Posterior vena cava (tissue), 2 donors: ENCODE data around the gene CTTN. TPM values are rescaled to one million over a fixed set of nuclear protein-coding genes. Genes with fewer than 3 reads are reported as not detected.
"Not testable (repeated sequence)": the region's sequence is repeated elsewhere in the genome, so short reads cannot be mapped to it uniquely, and the experiment has no call there.

Experiments
- DNase-seq: peaks from one replicate; pipeline ENCODE4 v3.0.0-alpha.2; 2020; ENCODE audit warnings: low spot score
- intact Hi-C, 2 donors: fragments of 100-400 bp; cut with DNase I; formaldehyde crosslinking; loops; one replicate each; pipeline versions ENCODE4 v1.14.1 to v1.14.2; 2022 to 2023
- total RNA-seq, 2 donors: library from RNA; stranded (reverse); fragmentation: NEBNext Ultra II Directional; extraction: Animal tissue kit (Norgen Biotek cat#: 25700); gene quantifications; one replicate each; pipeline ENCODE4 v1.2.1, GENCODE V29; 2021
- donor health status: DM: yes; HTN: yes; CAD: no.
- donor health status: DM: yes; HTN: yes; CAD: no.

Gene CTTN
- total RNA-seq, 2 donors from 2014 or later = 192 to 195 TPM

DNA sequence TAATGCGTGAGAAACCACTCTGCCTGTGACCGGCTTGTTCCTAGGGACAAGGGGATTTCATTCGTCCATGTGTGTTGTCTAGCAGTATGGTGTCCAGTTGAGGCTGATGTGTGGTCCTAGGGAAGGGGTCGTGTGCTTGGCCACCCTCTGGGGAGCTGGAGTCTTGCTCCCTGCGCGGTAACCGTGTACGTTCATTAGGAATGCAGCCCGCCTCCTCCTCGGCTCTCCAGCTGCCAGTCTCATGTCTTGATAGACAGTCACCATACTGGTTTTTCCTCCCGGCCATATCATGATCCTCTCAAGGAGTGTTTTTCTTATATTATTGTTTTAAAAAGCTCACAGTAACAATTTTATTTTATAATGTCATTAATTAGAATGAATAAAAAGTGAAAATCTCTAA lies 5.9 kb downstream of the CTTN start:
- intact Hi-C loops = no loop called here
- no peak for DNase-seq

DNA sequence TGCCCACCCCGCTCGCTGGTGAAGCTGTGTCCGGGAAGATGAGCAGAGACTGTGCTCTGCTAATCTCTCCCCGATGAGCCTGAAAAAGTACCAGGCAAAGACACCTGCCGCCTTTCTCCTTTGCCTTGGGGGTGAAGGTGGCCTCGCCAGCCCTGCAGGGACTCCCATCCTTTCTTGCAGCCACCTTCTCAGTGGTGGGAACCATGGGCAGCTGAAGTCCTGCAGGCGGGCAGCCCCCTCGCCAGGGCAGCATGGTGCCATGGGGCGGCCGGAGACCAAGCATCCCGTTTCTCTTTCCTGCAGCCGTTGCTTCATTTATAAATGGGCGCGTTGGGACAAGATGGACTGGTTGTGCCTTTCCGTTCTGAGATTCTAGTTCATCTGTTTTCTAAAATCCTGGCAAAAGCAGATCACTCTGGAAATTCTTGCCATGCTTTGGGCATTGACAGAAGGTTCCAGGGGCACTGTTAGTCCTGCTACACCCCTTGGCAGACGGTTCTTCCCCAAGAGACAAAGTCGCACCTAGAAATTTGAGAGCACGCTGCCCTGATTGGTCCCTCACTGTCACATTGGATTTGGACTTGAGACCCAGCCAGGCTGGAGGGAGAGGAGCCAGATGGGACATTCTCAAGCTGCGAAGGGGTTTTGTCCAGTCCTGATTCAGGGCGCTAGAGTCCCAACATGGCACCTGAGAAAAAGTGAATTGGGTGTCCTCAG lies 7.5 kb downstream of the CTTN start:
- intact Hi-C loops = no loop called here
- no peak for DNase-seq

DNA sequence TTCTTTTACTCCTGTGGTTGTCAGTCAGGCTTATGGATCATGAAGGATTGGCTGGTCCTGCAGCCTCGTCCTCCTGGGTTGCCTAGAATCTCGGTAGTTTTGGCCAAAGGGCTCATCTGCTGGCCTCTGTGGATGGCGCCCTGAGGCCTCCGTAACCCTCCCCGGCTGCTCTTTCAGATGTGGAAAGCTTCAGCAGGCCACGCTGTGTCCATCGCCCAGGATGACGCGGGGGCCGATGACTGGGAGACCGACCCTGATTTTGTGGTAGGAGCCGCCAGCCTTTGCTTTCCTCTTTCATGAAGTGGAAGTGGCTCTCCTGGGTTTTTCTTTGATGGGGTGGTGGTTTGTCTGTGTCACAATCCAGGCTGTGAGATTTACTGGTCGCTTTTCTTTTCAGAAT lies 8.8 kb downstream of the CTTN start:
- DNase-seq = no peak
- intact Hi-C loops = no loop called here

DNA sequence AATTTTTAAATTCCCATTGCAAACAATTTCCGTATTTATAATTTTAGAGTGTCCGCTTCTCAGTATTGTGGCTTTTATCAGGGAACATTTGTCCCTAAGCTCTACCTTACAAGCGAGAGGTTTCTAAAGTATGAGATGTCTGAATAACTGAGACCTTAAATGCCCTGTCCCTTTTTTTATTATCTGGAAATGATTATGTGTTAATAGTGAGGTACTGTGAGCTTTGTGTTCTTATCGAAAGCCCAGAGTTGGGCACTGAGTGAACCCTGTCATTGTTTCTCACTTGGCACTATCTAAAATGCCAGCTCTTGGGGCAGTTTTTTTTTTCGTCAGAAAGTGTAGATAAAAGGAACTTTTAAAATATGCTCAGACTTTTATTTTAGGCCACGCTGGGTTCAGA lies 9.5 kb downstream of the CTTN start:
- intact Hi-C loops = no loop called here
- DNase-seq = no peak

DNA sequence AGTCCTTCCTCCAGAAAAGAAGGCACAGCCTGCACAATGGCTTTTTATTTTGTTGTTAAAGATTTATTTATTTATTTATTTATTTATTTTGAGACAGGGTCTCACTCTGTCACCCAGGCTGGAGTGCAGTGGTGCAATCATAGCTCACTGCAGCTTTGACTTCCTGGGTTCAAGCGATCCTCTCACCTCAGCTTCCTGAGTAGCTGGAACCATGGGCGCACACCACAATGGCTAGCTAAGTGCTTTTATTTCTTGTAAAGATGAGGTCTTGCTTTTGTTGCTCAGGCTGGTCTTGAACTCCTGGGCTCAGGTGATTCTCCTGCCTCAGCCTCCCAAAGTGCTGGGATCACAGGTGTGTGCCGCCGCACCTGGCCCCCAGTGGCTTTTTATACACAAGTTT lies 10.0 kb downstream of the CTTN start:
- DNase-seq, intact Hi-C loops: not testable (repeated sequence)

DNA sequence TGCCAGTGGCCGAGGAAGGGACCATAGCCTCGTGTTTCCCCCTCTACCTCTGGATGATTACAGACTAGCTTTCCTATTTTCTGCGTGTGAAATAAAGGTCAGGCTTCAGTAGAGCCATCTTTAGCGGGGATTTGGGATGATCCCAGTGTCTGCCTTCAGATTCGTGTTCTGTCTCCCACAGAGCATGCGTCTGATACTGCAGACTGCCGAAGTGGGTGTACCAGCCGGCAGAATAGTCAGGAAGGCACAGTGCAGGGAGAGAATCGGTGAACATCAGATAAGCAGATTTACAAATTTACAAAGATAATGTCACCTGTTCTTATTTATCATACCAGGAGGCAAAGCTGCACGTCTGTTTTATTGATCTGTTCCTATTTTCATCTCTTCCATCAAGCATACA lies 11.1 kb downstream of the CTTN start:
- DNase-seq = no peak
- intact Hi-C loops = no loop called here

DNA sequence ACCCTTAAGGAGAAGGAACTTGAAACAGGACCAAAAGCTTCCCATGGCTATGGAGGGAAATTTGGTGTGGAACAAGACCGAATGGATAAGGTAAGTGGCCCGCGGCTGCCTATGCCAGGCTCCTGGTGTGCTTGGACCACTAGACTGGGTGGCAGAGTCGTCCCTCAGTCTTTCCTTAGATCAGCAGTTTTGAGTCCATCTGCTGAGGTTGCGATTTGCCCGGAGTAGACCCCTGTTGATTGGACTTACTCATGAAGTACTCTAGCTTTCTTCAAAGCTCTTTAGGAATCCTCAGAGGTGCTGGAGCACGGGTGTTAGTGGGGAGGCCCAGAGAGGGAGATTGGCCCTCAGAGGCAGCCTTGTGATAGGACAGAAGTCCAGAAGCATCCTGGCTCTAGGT lies 11.5 kb downstream of the CTTN start:
- DNase-seq = no peak
- intact Hi-C loops = no loop called here

DNA sequence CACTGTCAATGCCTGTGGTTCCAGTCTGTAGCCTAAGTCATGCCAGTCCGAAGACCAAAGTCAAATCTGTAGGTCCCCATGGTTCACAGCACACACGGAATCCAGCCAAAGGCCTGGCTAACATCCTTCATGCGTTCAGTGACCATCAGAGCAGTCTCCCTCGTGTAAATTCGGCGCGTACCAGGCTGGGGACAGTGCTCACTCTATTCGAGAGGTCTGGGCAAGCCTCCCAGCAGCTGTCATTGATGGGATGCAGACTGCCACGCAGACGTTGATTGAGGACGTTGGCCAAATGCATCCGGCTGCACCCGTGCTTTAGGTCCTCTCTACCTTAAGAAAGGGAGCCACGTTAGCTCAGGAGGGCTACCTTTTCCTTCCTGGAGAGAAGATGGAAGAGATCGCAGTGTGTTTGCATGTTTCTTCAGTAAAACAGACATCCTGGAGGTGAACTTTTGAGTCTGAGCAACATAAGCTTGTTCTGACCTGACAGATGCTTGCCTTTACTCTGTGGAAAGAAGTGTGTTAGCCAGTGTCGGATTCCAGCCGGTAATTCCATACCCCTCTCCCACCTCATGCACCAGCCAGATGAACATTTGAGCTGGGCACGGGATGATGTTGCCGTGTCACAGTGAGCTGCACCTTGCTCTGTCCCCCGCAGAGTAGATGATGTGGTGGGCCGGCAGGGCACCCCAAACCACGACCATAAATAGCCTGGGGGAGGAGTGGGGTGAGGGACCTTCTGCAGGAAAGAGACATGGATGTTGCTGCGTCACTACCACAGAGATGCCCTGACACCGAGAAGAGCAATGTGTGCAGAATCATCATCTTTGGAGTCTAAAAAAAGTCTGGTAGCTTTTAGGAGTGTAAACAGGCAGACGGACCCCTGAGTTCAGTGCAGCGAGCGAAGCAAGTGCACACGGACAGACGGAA lies 12.2 kb downstream of the CTTN start:
- intact Hi-C loops = no loop called here

DNA sequence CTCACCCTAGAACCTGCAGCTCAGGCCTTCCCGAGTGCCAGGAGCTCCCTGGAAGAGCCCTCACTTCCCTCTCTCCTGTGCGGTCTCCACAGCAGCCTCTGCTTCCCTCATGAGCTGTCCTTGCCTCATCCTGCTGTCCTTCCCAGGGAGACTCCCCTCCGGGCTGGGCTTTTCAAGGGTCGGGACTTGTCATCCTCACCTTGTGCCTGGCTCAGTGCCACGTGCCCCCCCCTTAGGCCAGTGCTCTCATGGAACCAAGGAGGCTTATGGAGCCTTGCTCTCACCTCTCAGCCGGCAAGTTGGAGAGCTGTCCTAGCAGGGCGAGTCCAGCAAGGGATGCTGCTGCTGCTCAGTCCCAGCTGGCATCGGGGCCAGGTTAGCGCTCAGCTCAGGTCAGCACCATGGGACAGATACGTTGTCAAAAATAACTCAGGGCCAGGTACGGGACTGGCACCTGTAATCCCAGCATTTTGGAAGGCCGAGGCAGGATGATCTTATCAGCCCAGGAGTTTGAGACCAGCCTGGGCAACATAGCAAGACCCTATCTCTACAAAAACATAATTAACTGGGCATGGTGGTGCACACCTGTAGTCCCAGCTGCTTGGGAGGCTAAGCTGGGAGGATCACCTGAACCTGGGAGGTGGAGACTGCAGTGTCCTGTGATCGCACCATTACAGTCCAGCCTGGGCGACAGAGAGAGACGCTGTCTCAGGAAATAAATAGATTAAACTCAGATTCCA lies 13.6 kb downstream of the CTTN start:
- DNase-seq = no peak
- intact Hi-C loops = no loop called here

More for the DNA sequence above, 12.2 kb downstream of the CTTN start:
- DNase-seq = no peak

DNA sequence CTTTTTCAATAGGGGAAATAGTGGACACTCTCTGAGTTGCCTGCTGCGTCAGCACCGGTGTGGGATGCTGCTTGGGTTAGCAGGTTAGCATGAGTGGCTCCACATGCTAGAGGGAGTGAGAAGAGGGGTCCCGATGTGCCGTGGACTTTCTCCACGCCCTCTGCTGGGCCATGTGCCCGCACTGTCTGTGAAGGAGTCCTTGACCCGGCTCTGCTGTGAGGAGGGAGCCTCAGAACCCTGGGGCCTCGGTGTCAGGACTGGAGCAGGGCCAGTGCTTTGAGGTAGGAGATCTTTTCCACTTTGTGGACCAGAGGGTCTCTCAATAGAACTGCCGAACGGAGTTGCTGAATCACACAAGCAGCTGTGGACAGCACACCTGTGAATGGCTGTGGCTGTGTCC lies 14.8 kb downstream of the CTTN start:
- intact Hi-C loops = no loop called here
- no peak for DNase-seq

DNA sequence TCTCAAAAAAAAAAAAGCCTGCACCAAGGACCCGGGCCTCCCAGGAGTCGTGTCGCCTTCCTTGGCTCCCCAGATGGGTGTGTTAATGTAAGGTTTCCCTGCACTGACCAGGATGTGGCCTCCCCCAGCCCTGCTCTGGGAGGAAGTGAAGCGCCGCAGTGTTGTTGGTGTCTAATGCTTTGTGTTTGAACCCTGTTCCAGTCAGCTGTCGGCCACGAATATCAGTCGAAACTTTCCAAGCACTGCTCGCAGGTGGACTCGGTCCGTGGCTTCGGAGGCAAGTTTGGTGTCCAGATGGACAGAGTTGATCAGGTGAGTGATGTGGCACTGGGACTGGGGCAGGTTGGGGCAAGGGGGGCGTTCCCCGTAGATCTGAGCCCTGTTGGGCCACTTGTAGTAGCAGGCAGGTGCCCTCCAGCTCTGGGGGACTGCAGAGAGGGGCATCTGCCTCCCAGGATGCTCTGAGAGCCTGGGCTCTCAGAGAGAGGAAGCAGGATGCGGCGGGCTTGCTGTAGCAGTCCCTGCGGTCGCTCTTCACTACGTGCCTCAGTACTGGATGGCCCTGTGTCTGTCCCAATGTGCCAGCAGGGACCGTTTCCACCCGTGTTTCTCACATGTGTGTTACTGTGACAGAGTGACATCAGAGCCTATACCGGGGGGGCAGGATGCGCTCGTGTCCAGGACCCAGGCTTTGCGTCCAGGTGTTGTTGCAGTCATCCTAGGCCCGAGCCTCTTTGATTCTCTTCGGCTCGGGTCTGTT lies 16.2 kb downstream of the CTTN start:
- intact Hi-C loops = no loop called here
- DNase-seq = no peak

DNA sequence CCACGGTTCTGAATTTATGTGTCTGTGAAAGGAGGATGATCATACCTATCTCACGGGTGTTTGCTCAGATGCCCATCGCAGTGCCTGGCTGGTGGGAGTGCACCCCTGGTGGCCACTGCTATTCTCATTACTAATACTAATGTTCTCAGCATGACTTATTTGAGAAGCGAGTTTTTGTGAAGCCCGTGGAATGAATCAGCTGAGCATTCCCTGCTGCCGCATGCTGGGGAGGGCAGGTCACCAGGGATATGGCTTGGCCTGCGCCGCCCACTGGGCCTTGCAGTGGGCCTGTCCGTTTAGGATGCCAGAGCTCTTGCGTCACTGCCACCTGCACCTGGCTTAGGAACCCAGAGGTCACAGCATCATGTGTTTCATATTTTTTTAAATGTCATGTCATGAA lies 16.9 kb downstream of the CTTN start:
- no peak for DNase-seq
- intact Hi-C loops = no loop called here

DNA sequence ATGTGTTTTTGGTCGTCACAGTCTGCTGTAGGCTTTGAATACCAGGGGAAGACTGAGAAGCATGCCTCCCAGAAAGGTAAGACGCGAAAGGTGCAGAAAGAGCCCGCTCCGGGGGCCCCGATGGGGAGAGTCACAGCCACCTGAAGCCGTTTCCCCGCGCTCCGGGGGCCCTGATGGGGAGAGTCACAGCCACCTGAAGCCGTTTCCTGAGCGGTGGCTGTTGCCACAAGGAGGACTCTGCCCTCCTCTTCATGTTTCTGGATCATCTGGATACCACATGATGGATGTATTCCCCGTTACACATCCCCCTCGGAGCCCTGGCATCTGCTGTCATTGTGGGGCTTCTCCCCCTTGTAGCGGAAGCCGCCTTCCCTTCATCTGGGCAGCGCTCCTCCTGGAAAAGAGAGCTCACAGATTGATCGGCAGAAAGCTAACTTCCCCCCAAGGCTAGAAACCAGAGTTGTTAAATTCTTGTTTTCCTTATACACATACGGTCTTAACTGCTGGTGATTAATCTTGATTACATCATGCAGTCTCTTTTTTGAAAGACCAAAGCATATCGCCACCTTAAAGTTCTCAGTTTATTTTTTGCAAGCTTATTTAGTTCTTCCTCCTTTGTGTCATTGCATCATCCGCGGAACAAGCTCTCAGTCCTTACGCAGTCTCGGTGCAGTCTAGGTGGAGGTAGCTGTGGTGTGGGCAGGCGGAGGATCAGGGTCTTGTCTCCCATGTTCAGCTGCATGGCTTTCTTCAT lies 17.5 kb downstream of the CTTN start:
- intact Hi-C loops = no loop called here
- DNase-seq = no peak

DNA sequence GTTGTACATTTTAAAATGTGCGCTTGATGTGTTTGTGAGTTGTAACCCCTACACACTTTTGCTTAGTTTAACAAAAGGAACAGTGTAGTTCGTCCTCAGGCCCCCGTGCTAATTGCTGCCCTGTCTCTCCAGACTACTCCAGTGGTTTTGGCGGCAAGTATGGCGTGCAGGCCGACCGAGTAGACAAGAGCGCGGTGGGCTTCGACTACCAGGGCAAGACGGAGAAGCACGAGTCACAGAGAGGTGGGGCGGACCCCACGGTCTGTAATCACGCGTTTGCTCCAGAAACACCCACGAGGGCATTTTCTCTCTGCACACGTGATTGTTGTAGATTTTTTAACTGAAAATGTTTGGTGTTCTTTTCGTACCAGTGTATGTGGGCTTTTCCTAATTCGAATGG lies 18.6 kb downstream of the CTTN start:
- intact Hi-C loops = no loop called here
- DNase-seq = no peak

DNA sequence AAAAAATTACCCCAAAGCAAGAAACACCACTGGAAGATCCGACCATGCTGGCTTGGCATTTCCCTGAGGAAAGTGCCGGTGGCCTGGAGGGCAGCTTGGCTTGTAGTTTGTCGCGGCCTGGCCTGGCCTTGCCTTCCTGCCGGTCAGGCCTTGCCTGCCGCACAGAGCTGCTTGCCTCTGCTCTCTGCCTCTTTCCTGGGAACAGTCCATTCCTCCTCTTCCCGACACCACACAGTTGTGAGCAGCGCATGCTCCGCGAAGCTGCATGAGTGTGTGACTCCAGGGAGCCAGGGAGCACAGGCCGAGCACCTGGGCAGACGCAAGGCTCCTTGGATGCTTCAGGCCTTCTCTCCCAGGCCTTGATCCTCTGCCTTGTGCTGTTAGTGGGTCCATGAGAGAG lies 19.8 kb downstream of the CTTN start:
- no peak for DNase-seq
- intact Hi-C loops = no loop called here

DNA sequence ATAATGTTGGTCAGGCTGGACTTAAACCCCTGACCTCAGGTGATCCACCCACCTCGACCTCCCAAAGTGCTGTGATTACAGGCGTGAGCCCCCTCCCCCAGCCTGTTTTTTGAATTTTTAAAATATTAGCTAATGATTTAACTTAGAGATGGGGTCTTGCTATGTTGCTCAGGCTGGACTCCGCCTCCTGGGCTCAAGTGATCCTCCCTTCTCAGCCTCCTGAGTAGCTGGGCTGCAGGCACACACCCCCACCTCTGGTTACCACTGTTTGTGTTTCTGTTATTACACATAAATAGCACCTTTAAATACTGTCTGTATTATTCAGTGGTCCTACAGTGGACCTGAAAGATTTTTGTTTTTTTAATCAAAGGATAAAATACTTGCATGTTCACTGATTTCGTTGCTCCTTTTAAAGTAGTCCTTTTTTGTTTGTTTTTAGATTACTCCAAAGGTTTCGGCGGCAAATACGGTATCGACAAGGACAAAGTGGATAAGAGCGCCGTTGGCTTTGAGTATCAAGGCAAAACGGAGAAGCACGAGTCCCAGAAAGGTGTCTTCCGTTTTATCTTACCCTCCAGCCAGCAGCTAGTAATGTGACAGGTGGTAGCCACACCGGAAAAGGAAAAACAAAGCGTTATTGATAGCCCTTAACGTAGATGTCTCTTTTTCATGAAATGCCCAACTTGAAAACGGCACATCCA lies 21.1 kb downstream of the CTTN start:
- intact Hi-C loops = no loop called here
- DNase-seq = no peak

DNA sequence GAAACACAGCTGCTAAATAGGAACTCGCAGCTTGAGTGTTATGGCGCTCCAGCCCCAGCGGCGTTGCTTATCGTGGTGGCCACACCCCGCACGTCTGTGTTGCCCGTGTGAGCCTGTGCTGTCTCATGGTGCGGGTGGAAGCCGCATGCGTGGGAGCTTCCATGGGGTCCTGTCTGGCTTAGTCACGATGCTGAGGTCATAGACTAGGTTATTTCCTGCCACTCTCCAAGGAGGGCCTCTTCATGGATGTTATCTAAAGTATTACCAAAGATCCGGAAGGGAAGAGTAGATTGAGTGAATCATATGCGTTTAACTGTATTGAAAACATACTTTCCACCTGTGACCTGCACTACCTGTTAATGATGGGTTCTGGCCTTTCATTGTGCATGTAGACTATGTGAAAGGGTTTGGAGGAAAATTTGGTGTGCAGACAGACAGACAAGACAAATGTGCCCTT lies 21.7 kb downstream of the CTTN start:
- no peak for DNase-seq
- intact Hi-C loops = no loop called here

DNA sequence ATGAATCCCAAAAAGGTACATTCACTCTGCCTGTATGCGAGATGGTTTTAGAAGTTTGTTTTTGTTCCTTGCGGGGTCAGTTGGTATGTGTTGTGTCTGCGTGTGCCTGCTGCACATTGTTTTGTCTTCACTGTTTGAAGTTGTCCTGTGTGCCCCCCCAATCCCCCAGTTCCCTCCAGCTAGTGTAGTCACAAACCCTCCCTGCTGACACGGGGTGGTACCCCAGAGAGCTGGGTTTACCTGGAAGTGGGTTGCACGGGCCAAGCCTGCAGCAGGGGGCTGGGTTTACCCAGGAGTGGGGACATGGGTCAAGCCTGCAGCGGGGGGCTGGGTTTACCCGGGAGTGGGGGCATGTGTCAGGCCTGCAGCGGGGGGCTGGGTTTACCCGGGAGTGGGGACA lies 22.2 kb downstream of the CTTN start:
- no peak for DNase-seq

More for the DNA sequence above, 22.2 kb downstream of the CTTN start:
- intact Hi-C loops = no loop called here
